SKM-1 treated with dmso at 0.1 percent for 144 hours (cell line): ENCODE measurements around the gene AFG3L2.
"Not testable (repeated sequence)": the region's sequence is repeated elsewhere in the genome, so short reads cannot be mapped to it uniquely, and the experiment has no call there.

ENCODE experiments used
- DNase-seq: peaks from one replicate; lab custom pipeline; 2025; ENCODE audit not compliant: unreplicated experiment; lab: John Stamatoyannopoulos, UW

AFG3L2 gene

GRCh38 chr18:12376754-12377555 lies at the start of gene AFG3L2:
Gene AFG3L2, minus strand, starts transcription at chr18:12377227. Its CDS starts 145 bp downstream, at chr18:12377082.
- DNase-seq = peak; percentile 96

GRCh38 chr18:12424252-12424651 lies 47.2 kb upstream of the AFG3L2 start:
- DNase-seq = no peak

GRCh38 chr18:12423820-12424219 lies 46.8 kb upstream of the AFG3L2 start:
- no peak for DNase-seq

- DNase-seq = no peak
Observed at GRCh38 chr18:12423393-12423792, 46.4 kb upstream of the AFG3L2 start.

GRCh38 chr18:12422936-12423335 lies 45.9 kb upstream of the AFG3L2 start:
- no peak for DNase-seq

- no peak for DNase-seq
Observed at GRCh38 chr18:12421732-12422131, 44.7 kb upstream of the AFG3L2 start.

- no peak for DNase-seq
Observed at GRCh38 chr18:12420821-12421421, 43.9 kb upstream of the AFG3L2 start.

- no peak for DNase-seq
Observed at GRCh38 chr18:12417687-12418086, 40.7 kb upstream of the AFG3L2 start.

- no peak for DNase-seq
Observed at GRCh38 chr18:12416098-12416729, 39.2 kb upstream of the AFG3L2 start.

GRCh38 chr18:12411456-12411855 lies 34.4 kb upstream of the AFG3L2 start:
- DNase-seq = no peak

- not testable (repeated sequence) for DNase-seq
Observed at GRCh38 chr18:12410747-12411146, 33.7 kb upstream of the AFG3L2 start.

- DNase-seq = no peak
Observed at GRCh38 chr18:12410081-12410481, 33.1 kb upstream of the AFG3L2 start.

GRCh38 chr18:12409469-12409868 lies 32.4 kb upstream of the AFG3L2 start:
- DNase-seq = no peak

GRCh38 chr18:12408247-12408869 lies 31.3 kb upstream of the AFG3L2 start:
- no peak for DNase-seq

GRCh38 chr18:12406371-12407111 lies 29.5 kb upstream of the AFG3L2 start:
- DNase-seq = no peak

GRCh38 chr18:12405066-12405465 lies 28.0 kb upstream of the AFG3L2 start:
- DNase-seq = no peak

GRCh38 chr18:12403601-12404506 lies 26.8 kb upstream of the AFG3L2 start:
- no peak for DNase-seq

- no peak for DNase-seq
Observed at GRCh38 chr18:12401881-12402280, 24.9 kb upstream of the AFG3L2 start.

GRCh38 chr18:12399231-12399630 lies 22.2 kb upstream of the AFG3L2 start:
- no peak for DNase-seq

GRCh38 chr18:12398625-12399024 lies 21.6 kb upstream of the AFG3L2 start:
- no peak for DNase-seq
